K562 treated with DMSO at 1 percent for 24 hours (cell line): Measurements from ENCODE around the gene SHCBP1L. TPM values are rescaled to one million over a fixed set of nuclear protein-coding genes. Genes with fewer than 3 reads are reported as not detected.

Source experiments
- total RNA-seq: library from RNA; unstranded; fragments of 300-600 nt; gene quantifications from 2 replicates; pipeline ENCODE4 v1.2.3, GENCODE V29; 2022; ENCODE audit warnings: low read depth; ENCODE audit not compliant: insufficient read depth

The SHCBP1L gene
- total RNA-seq: not detected in 2 replicates

GRCh38 chr1:182952677-182953444 lies at the start of gene SHCBP1L:
TSS of gene SHCBP1L (minus strand) at chr1:182953166. CDS start at chr1:182953133, 33 bp downstream.

Other genes with a start within 250 kb of the SHCBP1L start
- gene NPL, start 163.4 kb downstream of the SHCBP1L start, total RNA-seq: 29.4 and 29.6 TPM in 2 replicates
- 111 and 118 TPM in 2 replicates for gene DHX9, start 113.8 kb downstream of the SHCBP1L start, total RNA-seq
- 0.16 and 0.22 TPM in 2 replicates for gene LAMC1, start 70.3 kb upstream of the SHCBP1L start, total RNA-seq
- gene LAMC2, start 233.1 kb upstream of the SHCBP1L start, total RNA-seq: not detected in 2 replicates